Spleen (tissue), 11 donors: ENCODE results near the gene SEMA5A. TPM values are rescaled to one million over a fixed set of nuclear protein-coding genes. Genes with fewer than 3 reads are reported as not detected.
A peak's percentile ranks its signal among the peaks of the same experiment; 100 is the strongest.

Experiments
- DNase-seq: peaks from one replicate; pipeline ENCODE4 v3.0.0-alpha.2; 2020
- H3K27ac ChIP-seq, 8 donors: fragments of 200-600 bp; sonication (generic) in 7 of 8; 1 replicate in 4 of 8; 2 replicates in 4 of 8; pipeline versions ENCODE4 v1.5.0 to v1.8.0; 2016 to 2021; ENCODE audit warnings: inconsistent platforms in 4 of 8, mild to moderate bottlenecking in 4 of 8, moderate library complexity in 1 of 8
- H3K27me3 ChIP-seq, 7 donors: fragments of 200-600 bp; sonication (generic) in 6 of 7; replicated peaks in 1 of 7; 1 replicate in 4 of 7; 2 replicates in 3 of 7; pipeline versions ENCODE4 v1.5.0 to v1.8.0; 2016 to 2021; ENCODE audit warnings: inconsistent platforms in 3 of 7, mild to moderate bottlenecking in 1 of 7
- H3K36me3 ChIP-seq, 6 donors: fragments of 200-600 bp; sonication (generic) in 5 of 6; 1 replicate in 4 of 6; 2 replicates in 2 of 6; pipeline versions ENCODE4 v1.5.0 to v1.8.0; 2016 to 2021; ENCODE audit warnings: inconsistent platforms in 2 of 6
- H3K4me1 ChIP-seq, 6 donors: fragments of 200-600 bp; sonication (generic) in 5 of 6; 1 replicate in 3 of 6; 2 replicates in 3 of 6; pipeline versions ENCODE4 v1.5.0 to v1.8.0; 2016 to 2021; ENCODE audit warnings: inconsistent platforms in 3 of 6
- H3K4me3 ChIP-seq, 8 donors: fragments of 200-600 bp; sonication (generic) in 7 of 8; 1 replicate in 4 of 8; 2 replicates in 4 of 8; pipeline versions ENCODE4 v1.5.0 to v1.8.0; 2016 to 2021; ENCODE audit warnings: inconsistent platforms in 4 of 8, mild to moderate bottlenecking in 4 of 8, moderate library complexity in 2 of 8
- H3K9me3 ChIP-seq, 8 donors: fragments of 200-600 bp; sonication (generic) in 7 of 8; 1 replicate in 4 of 8; 2 replicates in 4 of 8; pipeline versions ENCODE4 v1.5.0 to v1.8.0; 2016 to 2021; ENCODE audit warnings: inconsistent platforms in 4 of 8
- POLR2A ChIP-seq, 3 donors: fragments of 450-650 bp; IDR thresholded peaks; one replicate each; pipeline ENCODE4 v1.5.1; 2017; ENCODE audit warnings: antibody characterized with exemption in 3 of 3, mild to moderate bottlenecking in 1 of 3
- POLR2AphosphoS5 ChIP-seq, 3 donors: sonication (generic); formaldehyde crosslinking; IDR thresholded peaks; one replicate each; pipeline ENCODE4 v1.5.1; 2017; ENCODE audit warnings: antibody characterized with exemption in 3 of 3
- WGBS, 5 donors: extraction: QIAGEN DNeasy Blood & Tissue Kit in 3 of 5; methylation state at CpG; one replicate each; pipeline versions ENCODE4 v1.1.5 to v1.1.7; 2013 to 2018; 5-methylcytosine and 5-hydroxymethylcytosine counted together
- intact Hi-C: fragments of 100-400 bp; cut with DNase I; formaldehyde crosslinking; loops from one replicate; pipeline ENCODE4 v1.15.0; 2023; ENCODE audit warnings: low total_unique reads
- polyA plus RNA-seq, 3 donors: library from polyadenylated mRNA; stranded (reverse); fragments of 200-250 nt; gene quantifications; one replicate each; pipeline ENCODE4 v1.2.1, GENCODE V29; 2013
- total RNA-seq, 7 donors: library from RNA; depleted of rRNA in 3 of 7; stranded (reverse); fragments of >200 nt in 3 of 7; fragmentation: NEBNext Ultra II Directional in 4 of 7; extraction: Animal tissue kit (Norgen Biotek cat#: 25700) in 4 of 7; gene quantifications; one replicate each; pipeline versions ENCODE4 v1.1.0 to v1.2.1, GENCODE V29; 2016 to 2021
- TF ChIP-seq, protein P1 (sequence below), 11 experiments: fragments of 200-600 bp in 7 of 11; fragments of 450-650 bp in 4 of 11; sonication (generic) in 4 of 11; IDR thresholded peaks in 8 of 11; conservative IDR thresholded peaks in 3 of 11; 1 replicate in 7 of 11; 2 replicates in 4 of 11; pipeline versions ENCODE4 v1.4.0 to v1.8.0; 2016 to 2021; ENCODE audit warnings: antibody characterized with exemption in 11 of 11, inconsistent platforms in 4 of 11, mild to moderate bottlenecking in 1 of 11
- donor health status: healthy with polysubstance abuse.
- donor health status: DM: no; HTN: no; CAD: no; lungs with moderate emphysema.
- donor health status: DM: no; HTN: no; CAD: no.
- donor health status: Bipolar disorder and iron deficiency.
- donor health status: healthy.
- donor health status: DM: no; HTN: no; CAD: no.
- donor health status: DM: yes; HTN: yes; CAD: no.

SEMA5A gene
- total and polyA plus RNA-seq, 10 donors: 1.4 to 30.9 (median 13.1) TPM

DNA sequence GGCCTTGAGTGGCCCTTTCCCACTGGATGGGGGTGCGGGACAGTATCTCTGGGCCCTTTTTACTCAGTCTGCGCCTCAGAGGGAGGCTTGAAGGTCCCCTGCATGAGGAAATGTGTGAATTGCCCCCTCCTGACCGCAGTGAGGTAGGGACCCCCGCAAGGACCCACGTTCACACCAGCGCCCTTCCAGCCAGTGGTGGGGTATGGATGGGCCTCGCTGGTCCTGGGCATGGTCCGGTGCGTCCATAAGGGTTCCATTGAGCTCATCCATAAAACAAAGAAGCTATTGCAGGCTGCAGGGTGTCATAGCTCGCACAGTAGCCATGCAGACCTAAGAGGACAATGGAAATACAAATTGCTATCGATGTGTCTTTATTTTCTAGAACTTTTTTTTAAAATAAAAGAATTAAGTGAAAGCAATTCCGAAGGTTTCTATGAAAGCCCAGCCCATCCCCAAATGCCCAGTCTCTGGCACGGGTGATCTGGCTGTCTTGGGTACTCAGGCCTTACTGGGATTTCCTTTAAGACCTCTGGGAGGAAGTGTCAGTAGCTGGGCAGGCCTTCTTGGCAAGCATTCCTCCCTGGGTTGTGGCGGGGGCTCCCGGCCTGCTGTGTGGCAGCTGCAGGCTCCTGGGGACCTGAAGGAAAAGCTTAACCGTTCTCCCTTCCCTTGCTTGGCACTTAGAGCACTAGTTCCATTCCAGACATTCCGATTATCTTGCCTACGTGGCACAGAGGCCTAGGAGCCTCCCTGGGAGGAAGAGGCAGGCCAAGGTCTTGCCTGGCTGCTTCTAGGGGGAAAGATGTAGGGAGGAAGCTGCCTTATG lies 1.5 kb upstream of the SEMA5A start:
- peak overlapping the region in 5 of 8 donors; percentile 44 to 84 (median 78) for H3K27ac ChIP-seq
- H3K4me1 ChIP-seq: peaks cover 5 to 27% (median 16%) of the 10 kb centered on the region in 6 donors
- DNase-seq: no peak
- no peaks in the 10 kb centered on the region for H3K9me3 ChIP-seq
- H3K36me3 ChIP-seq: peaks cover 0 to 13% (median 0%) of the 10 kb centered on the region in 6 donors
- H3K4me3 ChIP-seq: peak overlapping the region; percentile 21 to 75 (median 52)
- H3K27me3 ChIP-seq: peaks cover 0 to 53% (median 19%) of the 10 kb centered on the region in 7 donors
- 44 to 72% (median 61%) methylated on average over 16 to 18 of the region's 18 CpGs for WGBS, 5 donors
- no peak for TF ChIP-seq POLR2A (IDR thresholded peaks at IDR 0.05)
- no peak for TF ChIP-seq POLR2AphosphoS5 (IDR thresholded peaks at IDR 0.05)
- TF ChIP-seq, protein P1, sequence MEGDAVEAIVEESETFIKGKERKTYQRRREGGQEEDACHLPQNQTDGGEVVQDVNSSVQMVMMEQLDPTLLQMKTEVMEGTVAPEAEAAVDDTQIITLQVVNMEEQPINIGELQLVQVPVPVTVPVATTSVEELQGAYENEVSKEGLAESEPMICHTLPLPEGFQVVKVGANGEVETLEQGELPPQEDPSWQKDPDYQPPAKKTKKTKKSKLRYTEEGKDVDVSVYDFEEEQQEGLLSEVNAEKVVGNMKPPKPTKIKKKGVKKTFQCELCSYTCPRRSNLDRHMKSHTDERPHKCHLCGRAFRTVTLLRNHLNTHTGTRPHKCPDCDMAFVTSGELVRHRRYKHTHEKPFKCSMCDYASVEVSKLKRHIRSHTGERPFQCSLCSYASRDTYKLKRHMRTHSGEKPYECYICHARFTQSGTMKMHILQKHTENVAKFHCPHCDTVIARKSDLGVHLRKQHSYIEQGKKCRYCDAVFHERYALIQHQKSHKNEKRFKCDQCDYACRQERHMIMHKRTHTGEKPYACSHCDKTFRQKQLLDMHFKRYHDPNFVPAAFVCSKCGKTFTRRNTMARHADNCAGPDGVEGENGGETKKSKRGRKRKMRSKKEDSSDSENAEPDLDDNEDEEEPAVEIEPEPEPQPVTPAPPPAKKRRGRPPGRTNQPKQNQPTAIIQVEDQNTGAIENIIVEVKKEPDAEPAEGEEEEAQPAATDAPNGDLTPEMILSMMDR (IDR thresholded peaks at IDR 0.05 in 8 of 11, conservative IDR thresholded peaks at IDR 0.05 in 3 of 11): no peak
- intact Hi-C loops: no loop called here

DNA sequence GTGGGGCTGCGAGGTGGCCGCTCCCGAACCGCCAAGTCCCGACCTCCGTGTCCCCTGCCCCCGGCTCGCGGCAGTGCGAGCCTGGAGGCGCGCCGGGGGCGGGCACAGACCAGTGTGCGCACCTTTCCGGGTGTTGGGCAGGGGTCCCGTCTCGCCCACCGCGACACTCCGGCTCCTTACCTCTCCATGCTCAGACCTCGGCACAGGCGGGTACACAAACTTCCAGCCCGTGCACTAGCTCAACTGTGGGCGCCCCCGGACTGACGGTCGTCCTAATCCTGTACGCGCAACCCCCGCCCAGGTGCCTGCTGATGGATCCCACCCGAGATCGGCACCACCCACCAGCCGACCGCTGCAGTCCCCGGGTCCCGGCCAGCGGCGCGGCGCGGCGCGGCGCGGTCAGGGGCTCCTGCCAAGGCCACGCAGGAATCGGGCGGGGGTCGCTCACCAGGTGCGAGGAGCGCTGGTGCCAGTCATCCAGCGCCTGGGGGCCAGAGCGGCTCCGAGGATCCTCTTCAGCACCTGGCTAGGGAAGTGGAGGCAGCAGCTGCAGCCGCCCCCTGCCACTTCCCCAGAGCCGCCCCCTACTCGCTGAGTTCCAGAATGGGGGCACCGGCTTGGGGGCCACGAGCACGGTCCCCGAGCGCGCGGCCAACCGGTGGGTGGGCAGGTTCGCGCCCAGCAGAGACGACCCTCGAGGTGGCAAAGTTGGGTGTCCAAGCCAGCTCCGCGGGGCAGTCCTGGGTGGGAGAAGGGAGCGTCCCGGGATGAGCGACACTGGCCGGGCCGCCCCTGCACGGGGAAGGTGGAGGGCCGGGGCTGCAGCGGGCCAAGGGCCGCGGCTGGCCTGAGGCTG lies 511 bp downstream of the SEMA5A start:
- H3K4me1 ChIP-seq: peaks cover 5 to 27% (median 16%) of the 10 kb centered on the region in 6 donors
- H3K36me3 ChIP-seq: peaks cover 0 to 6% (median 0%) of the 10 kb centered on the region in 6 donors
- intact Hi-C loops: no loop called here
- WGBS, 5 donors: 2 to 6% (median 3%) methylated on average over 52 to 82 of the region's 82 CpGs
- peaks cover 0 to 53% (median 19%) of the 10 kb centered on the region in 7 donors for H3K27me3 ChIP-seq
- TF ChIP-seq, protein P1 (IDR thresholded peaks at IDR 0.05 in 8 of 11, conservative IDR thresholded peaks at IDR 0.05 in 3 of 11): no peak
- TF ChIP-seq POLR2AphosphoS5 (IDR thresholded peaks at IDR 0.05) (no peak), POLR2A (IDR thresholded peaks at IDR 0.05) (no peak)
- peak overlapping the region in 5 of 8 donors; percentile 59 to 84 (median 78) for H3K27ac ChIP-seq
- no peaks in the 10 kb centered on the region for H3K9me3 ChIP-seq
- H3K4me3 ChIP-seq: peak overlapping the region; percentile 42 to 75 (median 54)
- peak; percentile 74 for DNase-seq

DNA sequence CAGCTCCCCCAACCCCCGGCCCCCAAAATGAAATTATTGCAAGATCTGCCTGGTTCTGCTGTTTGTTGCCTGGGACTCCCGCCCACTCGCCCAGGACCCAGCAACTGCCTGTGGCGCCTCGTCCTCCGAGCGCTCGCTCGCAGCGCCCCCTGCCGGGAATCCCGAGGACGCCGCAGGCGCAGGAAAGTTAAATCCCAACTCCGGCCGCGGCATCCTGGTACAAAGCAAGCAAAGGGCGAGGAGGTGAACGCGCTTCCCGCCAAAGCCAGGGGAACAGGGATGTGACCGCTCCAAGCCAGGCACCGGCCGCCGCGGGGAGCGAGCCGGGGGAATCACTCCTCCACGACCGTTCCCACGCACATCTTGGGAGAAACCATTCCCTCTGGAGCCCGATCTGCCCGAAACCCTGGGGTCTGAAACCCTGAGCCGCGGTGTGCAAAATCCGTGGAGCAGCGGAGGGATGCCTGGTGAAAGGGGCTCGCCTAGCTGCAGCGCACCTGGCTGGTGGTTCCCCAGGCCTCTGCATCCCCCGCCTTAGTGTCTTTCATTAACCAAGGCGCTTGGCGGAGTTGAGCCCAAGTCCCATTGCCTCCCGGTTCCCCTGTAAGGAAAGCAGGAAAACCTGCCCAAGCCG lies 1.3 kb downstream of the SEMA5A start:
- 1 to 4% (median 2%) methylated on average over 14 to 45 of the region's 45 CpGs for WGBS, 5 donors
- TF ChIP-seq POLR2A (IDR thresholded peaks at IDR 0.05) (no peak), POLR2AphosphoS5 (IDR thresholded peaks at IDR 0.05) (peak; percentile 32 to 73 (median 52))
- TF ChIP-seq, protein P1 (IDR thresholded peaks at IDR 0.05 in 8 of 11, conservative IDR thresholded peaks at IDR 0.05 in 3 of 11): peak; percentile 44 to 84 (median 71)
- H3K9me3 ChIP-seq: no peaks in the 10 kb centered on the region
- intact Hi-C loops: no loop called here
- H3K27me3 ChIP-seq: peaks cover 0 to 53% (median 19%) of the 10 kb centered on the region in 7 donors
- peak overlapping the region; percentile 42 to 75 (median 54) for H3K4me3 ChIP-seq
- DNase-seq: peak; percentile 86
- H3K36me3 ChIP-seq: peaks cover 0 to 1% (median 0%) of the 10 kb centered on the region in 6 donors
- peak overlapping the region in 4 of 8 donors; percentile 51 to 83 (median 66) for H3K27ac ChIP-seq
- peaks cover 5 to 27% (median 16%) of the 10 kb centered on the region in 6 donors for H3K4me1 ChIP-seq
